ENCODE results near the gene PPIF. TPM values are rescaled to one million over a fixed set of nuclear protein-coding genes. Genes with fewer than 3 reads are reported as not detected.
A peak's percentile ranks its signal among the peaks of the same experiment; 100 is the strongest.

The PPIF gene
- total RNA-seq, 4 donors from 2014 or later, result 37.2 to 149 (median 51.6) TPM

- no peak overlapping the region for H3K4me3 ChIP-seq
- intact Hi-C loops (cut with DNase I; ENCODE audit: low total_unique reads) (loop anchor here (2.0 kb wide), 1 partner anchor 39 kb away; no protein-coding TSS in a partner anchor), in situ Hi-C loops (cut with MboI; ENCODE audit: low pct_ligation_motif_present in 1 of 4, low pct_unique_long_range_greater_than_20kb in 1 of 4, low sequenced_read_pairs in 3 of 4) (loop anchor here in 1 of 4 donors (25.0 kb wide), 1 partner anchor 856 kb away; the partner anchor contains the start of gene ANXA11)
- H3K36me3 ChIP-seq, result peaks cover 0 to 35% (median 11%) of the 10 kb centered on the region in 4 donors
- no peak overlapping the region for H3K27ac ChIP-seq
- no peaks in the 10 kb centered on the region for H3K27me3 ChIP-seq
- 76 to 78% methylated on average over 3 to 5 of the region's 5 CpGs for WGBS, 2 donors (ENCODE audit: low coverage in 1 of 2)
- no peak for DNase-seq
- no peak for TF ChIP-seq EP300 (IDR thresholded peaks at IDR 0.05; ENCODE audit: low read depth)
- no peak for TF ChIP-seq CTCF (IDR thresholded peaks at IDR 0.05)
- no peak for TF ChIP-seq POLR2AphosphoS5 (IDR thresholded peaks at IDR 0.05)
- no peak for TF ChIP-seq POLR2A (IDR thresholded peaks at IDR 0.05)
- no peaks in the 10 kb centered on the region for H3K9me3 ChIP-seq
- H3K4me1 ChIP-seq, result peaks cover 0 to 12% (median 4%) of the 10 kb centered on the region in 4 donors
Observed at GRCh38 chr10:79356104-79356503, 8.8 kb downstream of the PPIF start.

GRCh38 chr10:79357180-79357579 is 9.9 kb downstream of the PPIF start:
- TF ChIP-seq POLR2AphosphoS5 (IDR thresholded peaks at IDR 0.05) (no peak), EP300 (IDR thresholded peaks at IDR 0.05; ENCODE audit: low read depth) (no peak), POLR2A (IDR thresholded peaks at IDR 0.05) (no peak), CTCF (IDR thresholded peaks at IDR 0.05) (no peak)
- peaks cover 0 to 25% (median 6%) of the 10 kb centered on the region in 4 donors for H3K36me3 ChIP-seq
- 95 to 97% methylated on average over 6 to 9 of the region's 9 CpGs for WGBS, 2 donors (ENCODE audit: low coverage in 1 of 2)

GRCh38 chr10:79358811-79359210 is 11.5 kb downstream of the PPIF start:
- no peak for TF ChIP-seq POLR2A (IDR thresholded peaks at IDR 0.05)
- TF ChIP-seq POLR2AphosphoS5 (IDR thresholded peaks at IDR 0.05), result peak in 2 of 3 donors; percentile 15 to 31
- TF ChIP-seq EP300 (IDR thresholded peaks at IDR 0.05; ENCODE audit: low read depth), result no peak
- Histone ChIP-seq H3K36me3 (peaks cover 0 to 8% (median 0%) of the 10 kb centered on the region in 4 donors), H3K4me1 (peaks cover 0 to 12% (median 4%) of the 10 kb centered on the region in 4 donors), H3K27me3 (no peaks in the 10 kb centered on the region), H3K4me3 (no peak overlapping the region), H3K27ac (peak overlapping the region; percentile 44 to 64 (median 62)), H3K9me3 (no peaks in the 10 kb centered on the region)
- in situ Hi-C loops (cut with MboI; ENCODE audit: low pct_ligation_motif_present in 1 of 4, low pct_unique_long_range_greater_than_20kb in 1 of 4, low sequenced_read_pairs in 3 of 4), result loop anchor here in 1 of 4 donors (25.0 kb wide), 1 partner anchor 853 kb away; the partner anchor contains the start of gene ANXA11
- peak; percentile 70 for DNase-seq
- 27 to 54% methylated on average over 3 to 5 of the region's 5 CpGs for WGBS, 2 donors (ENCODE audit: low coverage in 1 of 2)
- intact Hi-C loops (cut with DNase I; ENCODE audit: low total_unique reads), result no loop called here

More at GRCh38 chr10:79357180-79357579, 9.9 kb downstream of the PPIF start:
- no peak overlapping the region for H3K27ac ChIP-seq
- peaks cover 0 to 12% (median 4%) of the 10 kb centered on the region in 4 donors for H3K4me1 ChIP-seq
- in situ Hi-C loops (cut with MboI; ENCODE audit: low pct_ligation_motif_present in 1 of 4, low pct_unique_long_range_greater_than_20kb in 1 of 4, low sequenced_read_pairs in 3 of 4) (loop anchor here in 1 of 4 donors (25.0 kb wide), 1 partner anchor 855 kb away; the partner anchor contains the start of gene ANXA11), intact Hi-C loops (cut with DNase I; ENCODE audit: low total_unique reads) (loop anchor here (2.0 kb wide), 1 partner anchor 38 kb away; no protein-coding TSS in a partner anchor)
- H3K9me3 ChIP-seq, result no peaks in the 10 kb centered on the region
- DNase-seq, result no peak
- no peak overlapping the region for H3K4me3 ChIP-seq
- no peaks in the 10 kb centered on the region for H3K27me3 ChIP-seq

- 88 to 100% methylated on average over 3 to 6 of the region's 6 CpGs for WGBS, 2 donors (ENCODE audit: low coverage in 1 of 2)
- no peaks in the 10 kb centered on the region for H3K27me3 ChIP-seq
- peaks cover 0 to 12% (median 4%) of the 10 kb centered on the region in 4 donors for H3K4me1 ChIP-seq
- intact Hi-C loops (cut with DNase I; ENCODE audit: low total_unique reads), result no loop called here
- H3K36me3 ChIP-seq, result no peaks in the 10 kb centered on the region
- in situ Hi-C loops (cut with MboI; ENCODE audit: low pct_ligation_motif_present in 1 of 4, low pct_unique_long_range_greater_than_20kb in 1 of 4, low sequenced_read_pairs in 3 of 4), result loop anchor here in 1 of 4 donors (25.0 kb wide), 1 partner anchor 852 kb away; the partner anchor contains the start of gene ANXA11
- no peak overlapping the region for H3K4me3 ChIP-seq
- no peaks in the 10 kb centered on the region for H3K9me3 ChIP-seq
- no peak for DNase-seq
- H3K27ac ChIP-seq, result no peak overlapping the region
- TF ChIP-seq POLR2A (IDR thresholded peaks at IDR 0.05) (no peak), CTCF (IDR thresholded peaks at IDR 0.05) (no peak), EP300 (IDR thresholded peaks at IDR 0.05; ENCODE audit: low read depth) (no peak), POLR2AphosphoS5 (IDR thresholded peaks at IDR 0.05) (no peak)
Observed at GRCh38 chr10:79359816-79360498, 12.7 kb downstream of the PPIF start.

All from transverse colon (tissue), 4 donors.